ENCODE data around the gene MET.
"Not testable (repeated sequence)": the region's sequence is repeated elsewhere in the genome, so short reads cannot be mapped to it uniquely, and the experiment has no call there.

MET gene

GRCh38 chr7:116738378-116738777 is 66.4 kb downstream of the MET start:
- H3K9ac ChIP-seq (ENCODE audit: low read length in 2 of 2), result no peak overlapping the region
- H3K36me3 ChIP-seq (ENCODE audit: control insufficient read depth in 2 of 2, insufficient read depth in 2 of 2, low read length in 2 of 2), result no peaks in the 10 kb centered on the region
- no peaks in the 10 kb centered on the region for H3K27me3 ChIP-seq (ENCODE audit: control insufficient read depth in 1 of 2, insufficient read depth in 2 of 2, low read length in 2 of 2)
- no peaks in the 10 kb centered on the region for H3K9me3 ChIP-seq (ENCODE audit: control insufficient read depth in 2 of 2, low read length in 2 of 2)
- H3K4me1 ChIP-seq (ENCODE audit: control insufficient read depth, insufficient read depth, low read length), result no peaks in the 10 kb centered on the region
- H3K4me3 ChIP-seq (ENCODE audit: low read length in 2 of 2), result no peak overlapping the region
- no peak overlapping the region for H3K27ac ChIP-seq (ENCODE audit: low read length)

GRCh38 chr7:116739307-116739706 is 67.3 kb downstream of the MET start:
- H3K9me3 ChIP-seq (ENCODE audit: control insufficient read depth in 2 of 2, low read length in 2 of 2), result no peaks in the 10 kb centered on the region
- H3K9ac ChIP-seq (ENCODE audit: low read length in 2 of 2), result no peak overlapping the region
- no peak overlapping the region for H3K27ac ChIP-seq (ENCODE audit: low read length)
- H3K36me3 ChIP-seq (ENCODE audit: control insufficient read depth in 2 of 2, insufficient read depth in 2 of 2, low read length in 2 of 2), result no peaks in the 10 kb centered on the region
- H3K27me3 ChIP-seq (ENCODE audit: control insufficient read depth in 1 of 2, insufficient read depth in 2 of 2, low read length in 2 of 2), result no peaks in the 10 kb centered on the region
- no peak overlapping the region for H3K4me3 ChIP-seq (ENCODE audit: low read length in 2 of 2)
- H3K4me1 ChIP-seq (ENCODE audit: control insufficient read depth, insufficient read depth, low read length), result no peaks in the 10 kb centered on the region

- H3K36me3 ChIP-seq (ENCODE audit: control insufficient read depth in 2 of 2, insufficient read depth in 2 of 2, low read length in 2 of 2), result no peaks in the 10 kb centered on the region
- no peak overlapping the region for H3K9ac ChIP-seq (ENCODE audit: low read length in 2 of 2)
- H3K9me3 ChIP-seq (ENCODE audit: control insufficient read depth in 2 of 2, low read length in 2 of 2), result no peaks in the 10 kb centered on the region
- H3K27me3 ChIP-seq (ENCODE audit: control insufficient read depth in 1 of 2, insufficient read depth in 2 of 2, low read length in 2 of 2), result no peaks in the 10 kb centered on the region
- H3K4me1 ChIP-seq (ENCODE audit: control insufficient read depth, insufficient read depth, low read length), result no peaks in the 10 kb centered on the region
- no peak overlapping the region for H3K27ac ChIP-seq (ENCODE audit: low read length)
- no peak overlapping the region for H3K4me3 ChIP-seq (ENCODE audit: low read length in 2 of 2)
Measured at GRCh38 chr7:116740231-116740630, 68.2 kb downstream of the MET start.

GRCh38 chr7:116740755-116741462 is 68.9 kb downstream of the MET start:
- no peak overlapping the region for H3K4me3 ChIP-seq (ENCODE audit: low read length in 2 of 2)
- H3K36me3 ChIP-seq (ENCODE audit: control insufficient read depth in 2 of 2, insufficient read depth in 2 of 2, low read length in 2 of 2), result no peaks in the 10 kb centered on the region
- no peak overlapping the region for H3K27ac ChIP-seq (ENCODE audit: low read length)
- no peak overlapping the region for H3K9ac ChIP-seq (ENCODE audit: low read length in 2 of 2)
- no peaks in the 10 kb centered on the region for H3K9me3 ChIP-seq (ENCODE audit: control insufficient read depth in 2 of 2, low read length in 2 of 2)
- H3K4me1 ChIP-seq (ENCODE audit: control insufficient read depth, insufficient read depth, low read length), result no peaks in the 10 kb centered on the region
- H3K27me3 ChIP-seq (ENCODE audit: control insufficient read depth in 1 of 2, insufficient read depth in 2 of 2, low read length in 2 of 2), result no peaks in the 10 kb centered on the region

GRCh38 chr7:116741625-116742316 is 69.8 kb downstream of the MET start:
- Histone ChIP-seq H3K4me1 (ENCODE audit: control insufficient read depth, insufficient read depth, low read length) (no peaks in the 10 kb centered on the region), H3K36me3 (ENCODE audit: control insufficient read depth in 2 of 2, insufficient read depth in 2 of 2, low read length in 2 of 2) (no peaks in the 10 kb centered on the region)

GRCh38 chr7:116742641-116743040 is 70.6 kb downstream of the MET start:
- Histone ChIP-seq H3K4me1 (ENCODE audit: control insufficient read depth, insufficient read depth, low read length) (no peaks in the 10 kb centered on the region), H3K27me3 (ENCODE audit: control insufficient read depth in 1 of 2, insufficient read depth in 2 of 2, low read length in 2 of 2) (no peaks in the 10 kb centered on the region), H3K9me3 (ENCODE audit: control insufficient read depth in 2 of 2, low read length in 2 of 2) (no peaks in the 10 kb centered on the region), H3K4me3 (ENCODE audit: low read length in 2 of 2) (no peak overlapping the region), H3K9ac (ENCODE audit: low read length in 2 of 2) (no peak overlapping the region), H3K27ac (ENCODE audit: low read length) (no peak overlapping the region), H3K36me3 (ENCODE audit: control insufficient read depth in 2 of 2, insufficient read depth in 2 of 2, low read length in 2 of 2) (no peaks in the 10 kb centered on the region)

More at GRCh38 chr7:116741625-116742316, 69.8 kb downstream of the MET start:
- no peaks in the 10 kb centered on the region for H3K9me3 ChIP-seq (ENCODE audit: control insufficient read depth in 2 of 2, low read length in 2 of 2)
- no peak overlapping the region for H3K4me3 ChIP-seq (ENCODE audit: low read length in 2 of 2)
- no peak overlapping the region for H3K9ac ChIP-seq (ENCODE audit: low read length in 2 of 2)
- no peaks in the 10 kb centered on the region for H3K27me3 ChIP-seq (ENCODE audit: control insufficient read depth in 1 of 2, insufficient read depth in 2 of 2, low read length in 2 of 2)
- H3K27ac ChIP-seq (ENCODE audit: low read length), result no peak overlapping the region

GRCh38 chr7:116743835-116744234 is 71.8 kb downstream of the MET start:
- not testable (repeated sequence) for H3K27me3 ChIP-seq (ENCODE audit: control insufficient read depth in 1 of 2, insufficient read depth in 2 of 2, low read length in 2 of 2)

GRCh38 chr7:116746388-116746787 is 74.4 kb downstream of the MET start:
- H3K27me3 ChIP-seq (ENCODE audit: control insufficient read depth in 1 of 2, insufficient read depth in 2 of 2, low read length in 2 of 2); H3K9me3 ChIP-seq (ENCODE audit: control insufficient read depth in 2 of 2, low read length in 2 of 2); H3K36me3 ChIP-seq (ENCODE audit: control insufficient read depth in 2 of 2, insufficient read depth in 2 of 2, low read length in 2 of 2); H3K9ac ChIP-seq (ENCODE audit: low read length in 2 of 2); H3K4me3 ChIP-seq (ENCODE audit: low read length in 2 of 2); H3K4me1 ChIP-seq (ENCODE audit: control insufficient read depth, insufficient read depth, low read length); H3K27ac ChIP-seq (ENCODE audit: low read length): not testable (repeated sequence)

More at GRCh38 chr7:116743835-116744234, 71.8 kb downstream of the MET start:
- H3K36me3 ChIP-seq (ENCODE audit: control insufficient read depth in 2 of 2, insufficient read depth in 2 of 2, low read length in 2 of 2); H3K4me3 ChIP-seq (ENCODE audit: low read length in 2 of 2); H3K9ac ChIP-seq (ENCODE audit: low read length in 2 of 2); H3K4me1 ChIP-seq (ENCODE audit: control insufficient read depth, insufficient read depth, low read length); H3K9me3 ChIP-seq (ENCODE audit: control insufficient read depth in 2 of 2, low read length in 2 of 2); H3K27ac ChIP-seq (ENCODE audit: low read length): not testable (repeated sequence)

GRCh38 chr7:116751070-116751469 is 79.1 kb downstream of the MET start:
- not testable (repeated sequence) for H3K36me3 ChIP-seq (ENCODE audit: control insufficient read depth in 2 of 2, insufficient read depth in 2 of 2, low read length in 2 of 2); H3K4me3 ChIP-seq (ENCODE audit: low read length in 2 of 2); H3K27ac ChIP-seq (ENCODE audit: low read length); H3K27me3 ChIP-seq (ENCODE audit: control insufficient read depth in 1 of 2, insufficient read depth in 2 of 2, low read length in 2 of 2); H3K4me1 ChIP-seq (ENCODE audit: control insufficient read depth, insufficient read depth, low read length); H3K9ac ChIP-seq (ENCODE audit: low read length in 2 of 2); H3K9me3 ChIP-seq (ENCODE audit: control insufficient read depth in 2 of 2, low read length in 2 of 2)

- no peaks in the 10 kb centered on the region for H3K9me3 ChIP-seq (ENCODE audit: control insufficient read depth in 2 of 2, low read length in 2 of 2)
- H3K36me3 ChIP-seq (ENCODE audit: control insufficient read depth in 2 of 2, insufficient read depth in 2 of 2, low read length in 2 of 2), result no peaks in the 10 kb centered on the region
- no peak overlapping the region for H3K9ac ChIP-seq (ENCODE audit: low read length in 2 of 2)
- no peak overlapping the region for H3K4me3 ChIP-seq (ENCODE audit: low read length in 2 of 2)
- H3K27ac ChIP-seq (ENCODE audit: low read length), result no peak overlapping the region
- H3K4me1 ChIP-seq (ENCODE audit: control insufficient read depth, insufficient read depth, low read length), result no peaks in the 10 kb centered on the region
- H3K27me3 ChIP-seq (ENCODE audit: control insufficient read depth in 1 of 2, insufficient read depth in 2 of 2, low read length in 2 of 2), result no peaks in the 10 kb centered on the region
Measured at GRCh38 chr7:116752305-116753074, 80.5 kb downstream of the MET start.

All from stomach smooth muscle (tissue), 2 donors.